Measurements from ENCODE around the gene PLK5. TPM values are rescaled to one million over a fixed set of nuclear protein-coding genes. Genes with fewer than 3 reads are reported as not detected.

PLK5 gene
- total RNA-seq, 1 experiment from 2014 or later: 0.57 TPM

GRCh38 chr19:1494115-1494815 lies 29.6 kb upstream of the PLK5 start:
- peaks cover 4 to 19% of the 10 kb centered on the region in 2 experiments for H3K4me1 Mint-ChIP-seq
- no peak overlapping the region for H3K56ac ChIP-seq (ENCODE audit: insufficient read length, low read depth, low read length)
- H3K27me3 ChIP-seq (ENCODE audit: insufficient read depth, low read length): peaks cover 3% of the 10 kb centered on the region; the same call in 1 of the 2 replicates
- H3K14ac ChIP-seq (ENCODE audit: insufficient read depth, low read length): no peak overlapping the region
- H3K9me3 ChIP-seq (ENCODE audit: control insufficient read depth, low read depth, low read length): no peaks in the 10 kb centered on the region
- H3K23ac ChIP-seq (ENCODE audit: insufficient read length, low read depth, low read length): no peak overlapping the region
- H2BK15ac ChIP-seq (ENCODE audit: low read depth, low read length): no peak overlapping the region
- no peak overlapping the region for H2BK12ac ChIP-seq (ENCODE audit: insufficient read length, low read depth, low read length)
- TF ChIP-seq CTCF (conservative IDR thresholded peaks at IDR 0.05): no peak
- no peaks in the 10 kb centered on the region for H3K79me2 ChIP-seq (ENCODE audit: insufficient read depth, low read length)
- H3K9ac ChIP-seq (ENCODE audit: extremely low read depth, insufficient read length, low read length): no peak overlapping the region
- H3K79me1 ChIP-seq (ENCODE audit: insufficient read depth, low read depth, low read length, poor library complexity, severe bottlenecking): no peaks in the 10 kb centered on the region
- no peaks in the 10 kb centered on the region for H4K20me1 ChIP-seq (ENCODE audit: control insufficient read depth, insufficient read depth, insufficient read length)
- no peak overlapping the region for H4K91ac ChIP-seq (ENCODE audit: insufficient read length, low read depth, low read length)
- H2AK5ac ChIP-seq (ENCODE audit: insufficient read length, low read length): no peak overlapping the region
- no peak overlapping the region for H3T11ph ChIP-seq (ENCODE audit: low read length)
- DNase-seq: no peak
- H3K27ac Mint-ChIP-seq: no peak overlapping the region
- no peak overlapping the region for H2BK5ac ChIP-seq (ENCODE audit: insufficient read length, low read length)
- H3K4me3 Mint-ChIP-seq: no peak overlapping the region
- no peak overlapping the region for H4K5ac ChIP-seq (ENCODE audit: insufficient read length, low read depth, low read length)
- H3K4me1 ChIP-seq (ENCODE audit: insufficient read depth, low read length): no peaks in the 10 kb centered on the region
- no peak overlapping the region for H3K18ac ChIP-seq (ENCODE audit: insufficient read length, low read depth, low read length)
- H4K8ac ChIP-seq (replicated peaks; ENCODE audit: insufficient read length, low read depth, low read length): no peak overlapping the region
- peaks cover 60% of the 10 kb centered on the region for H3K27me3 Mint-ChIP-seq (ENCODE audit: low read depth)
- H3K36me3 Mint-ChIP-seq (ENCODE audit: insufficient read depth in 1 of 3, low read depth in 3 of 3): no peaks in the 10 kb centered on the region; a peak in 1 of 7 replicates
- peaks cover 9% of the 10 kb centered on the region for H3K23me2 ChIP-seq (ENCODE audit: insufficient read length, low read depth, low read length, poor library complexity, severe bottlenecking)
- H2BK120ac ChIP-seq (ENCODE audit: low read depth, low read length, poor library complexity, severe bottlenecking): no peak overlapping the region
- no peaks in the 10 kb centered on the region; a peak in 1 of 5 replicates for H3K9me3 Mint-ChIP-seq
- WGBS (ENCODE audit: extremely low coverage, insufficient read length, low lambda C conversion rate): no CpG with 5 or more reads among the region's 15 CpGs
- no peak overlapping the region for H2BK20ac ChIP-seq (ENCODE audit: low read depth, low read length, poor library complexity, severe bottlenecking)
- no peak overlapping the region for H2AFZ ChIP-seq (ENCODE audit: low read length)
- H3K27ac ChIP-seq (ENCODE audit: insufficient read length, low read depth, low read length): no peak overlapping the region
- no peak overlapping the region for H3K4ac ChIP-seq (ENCODE audit: low read depth, low read length)
- no peak overlapping the region for H3K4me2 ChIP-seq (ENCODE audit: insufficient read depth, insufficient read length, low read length)
